ENCODE measurements around the gene ACAD8.

The ACAD8 gene

DNA sequence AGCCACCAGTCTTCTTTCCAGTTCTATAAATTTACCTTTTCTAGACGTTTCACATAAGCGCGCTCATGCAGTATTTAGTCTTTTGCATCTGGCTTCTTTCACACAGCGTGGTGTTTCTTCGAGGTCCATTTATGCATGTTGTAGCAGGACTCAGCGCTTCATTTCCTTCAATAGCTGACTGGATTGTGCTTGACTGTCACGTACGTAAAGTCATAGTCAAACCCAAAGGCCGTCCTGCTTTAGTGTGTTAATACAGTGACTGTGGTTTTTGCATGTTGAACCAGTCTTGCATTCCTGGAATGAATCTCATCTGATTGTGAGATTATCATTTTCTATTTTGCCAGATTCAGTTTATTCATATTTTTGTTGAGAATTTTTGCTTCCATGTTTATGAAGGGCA, 41.3 kb downstream of the ACAD8 start:
- DNase-seq (ENCODE audit: low read depth): no peak
- H3K4me3 ChIP-seq (replicated peaks; ENCODE audit: low read depth, low read length): no peak overlapping the region
- TF ChIP-seq, protein P1, sequence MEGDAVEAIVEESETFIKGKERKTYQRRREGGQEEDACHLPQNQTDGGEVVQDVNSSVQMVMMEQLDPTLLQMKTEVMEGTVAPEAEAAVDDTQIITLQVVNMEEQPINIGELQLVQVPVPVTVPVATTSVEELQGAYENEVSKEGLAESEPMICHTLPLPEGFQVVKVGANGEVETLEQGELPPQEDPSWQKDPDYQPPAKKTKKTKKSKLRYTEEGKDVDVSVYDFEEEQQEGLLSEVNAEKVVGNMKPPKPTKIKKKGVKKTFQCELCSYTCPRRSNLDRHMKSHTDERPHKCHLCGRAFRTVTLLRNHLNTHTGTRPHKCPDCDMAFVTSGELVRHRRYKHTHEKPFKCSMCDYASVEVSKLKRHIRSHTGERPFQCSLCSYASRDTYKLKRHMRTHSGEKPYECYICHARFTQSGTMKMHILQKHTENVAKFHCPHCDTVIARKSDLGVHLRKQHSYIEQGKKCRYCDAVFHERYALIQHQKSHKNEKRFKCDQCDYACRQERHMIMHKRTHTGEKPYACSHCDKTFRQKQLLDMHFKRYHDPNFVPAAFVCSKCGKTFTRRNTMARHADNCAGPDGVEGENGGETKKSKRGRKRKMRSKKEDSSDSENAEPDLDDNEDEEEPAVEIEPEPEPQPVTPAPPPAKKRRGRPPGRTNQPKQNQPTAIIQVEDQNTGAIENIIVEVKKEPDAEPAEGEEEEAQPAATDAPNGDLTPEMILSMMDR (IDR thresholded peaks at IDR 0.05; ENCODE audit: low read length, missing control alignments): no peak

DNA sequence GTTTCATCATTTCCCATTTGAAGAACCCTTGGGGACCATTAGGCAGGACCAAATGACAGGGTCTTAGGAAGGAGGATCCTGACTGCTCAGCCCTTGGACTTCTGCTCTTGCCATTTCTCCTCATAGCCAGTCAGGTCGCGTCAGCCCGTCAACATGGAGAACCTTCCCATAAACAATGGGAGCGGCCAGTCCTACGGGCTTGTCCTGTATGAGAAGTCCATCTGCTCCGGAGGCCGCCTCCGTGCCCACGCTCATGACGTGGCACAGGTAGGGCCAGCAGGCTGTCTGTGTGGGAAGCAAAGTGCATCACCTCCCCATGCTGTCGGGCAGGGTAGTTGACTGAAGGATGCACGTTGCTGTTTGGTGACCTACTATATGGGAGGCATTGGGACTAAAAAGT, 58.9 kb downstream of the ACAD8 start:
- DNase-seq (ENCODE audit: low read depth): no peak
- H3K4me3 ChIP-seq (replicated peaks; ENCODE audit: low read depth, low read length): no peak overlapping the region
- TF ChIP-seq, protein P1 (IDR thresholded peaks at IDR 0.05; ENCODE audit: low read length, missing control alignments): no peak

DNA sequence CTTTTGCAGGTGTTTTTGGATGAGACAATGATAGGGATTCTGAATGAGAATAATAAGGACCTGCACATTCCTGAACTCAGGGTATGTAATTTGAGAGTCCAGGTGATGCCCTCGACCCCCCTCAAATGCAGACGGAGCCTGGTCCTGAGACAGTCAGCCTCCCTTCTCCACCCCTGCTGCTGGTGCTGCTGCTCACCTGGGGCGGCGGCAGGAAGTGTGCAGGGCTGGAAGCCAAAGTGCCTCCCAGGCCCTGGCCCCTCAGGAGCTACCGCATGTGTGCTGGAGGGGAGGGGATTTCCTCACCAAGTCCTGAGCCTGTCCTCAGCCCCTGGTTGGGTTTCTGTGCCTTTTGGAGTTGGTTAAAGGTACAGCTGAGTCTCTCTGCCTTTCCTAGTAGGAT, 59.4 kb downstream of the ACAD8 start:
- DNase-seq (ENCODE audit: low read depth): no peak
- TF ChIP-seq, protein P1 (IDR thresholded peaks at IDR 0.05; ENCODE audit: low read length, missing control alignments): no peak
- H3K4me3 ChIP-seq (replicated peaks; ENCODE audit: low read depth, low read length): no peak overlapping the region

DNA sequence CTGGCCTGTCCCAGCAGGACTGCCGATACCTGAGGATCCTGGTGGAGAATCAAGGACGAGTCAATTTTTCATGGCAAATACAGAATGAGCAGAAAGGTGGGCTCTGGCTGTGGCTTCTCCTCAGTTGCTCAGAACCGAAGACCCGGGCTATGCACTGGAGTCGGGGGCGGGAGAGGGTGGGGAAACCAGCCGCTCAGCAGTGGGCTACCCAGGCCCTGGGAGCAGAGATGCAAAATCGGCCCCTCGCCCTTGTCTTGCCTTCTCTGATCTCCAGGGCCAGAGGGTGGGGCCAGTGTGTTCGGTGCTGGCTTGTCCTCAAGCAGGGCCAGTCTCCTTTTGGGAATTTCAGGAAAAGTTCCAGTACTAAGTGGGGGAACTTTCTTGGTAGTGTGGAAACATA, 60.0 kb downstream of the ACAD8 start:
- H3K4me3 ChIP-seq (replicated peaks; ENCODE audit: low read depth, low read length): no peak overlapping the region
- TF ChIP-seq, protein P1 (IDR thresholded peaks at IDR 0.05; ENCODE audit: low read length, missing control alignments): no peak
- no peak for DNase-seq (ENCODE audit: low read depth)

DNA sequence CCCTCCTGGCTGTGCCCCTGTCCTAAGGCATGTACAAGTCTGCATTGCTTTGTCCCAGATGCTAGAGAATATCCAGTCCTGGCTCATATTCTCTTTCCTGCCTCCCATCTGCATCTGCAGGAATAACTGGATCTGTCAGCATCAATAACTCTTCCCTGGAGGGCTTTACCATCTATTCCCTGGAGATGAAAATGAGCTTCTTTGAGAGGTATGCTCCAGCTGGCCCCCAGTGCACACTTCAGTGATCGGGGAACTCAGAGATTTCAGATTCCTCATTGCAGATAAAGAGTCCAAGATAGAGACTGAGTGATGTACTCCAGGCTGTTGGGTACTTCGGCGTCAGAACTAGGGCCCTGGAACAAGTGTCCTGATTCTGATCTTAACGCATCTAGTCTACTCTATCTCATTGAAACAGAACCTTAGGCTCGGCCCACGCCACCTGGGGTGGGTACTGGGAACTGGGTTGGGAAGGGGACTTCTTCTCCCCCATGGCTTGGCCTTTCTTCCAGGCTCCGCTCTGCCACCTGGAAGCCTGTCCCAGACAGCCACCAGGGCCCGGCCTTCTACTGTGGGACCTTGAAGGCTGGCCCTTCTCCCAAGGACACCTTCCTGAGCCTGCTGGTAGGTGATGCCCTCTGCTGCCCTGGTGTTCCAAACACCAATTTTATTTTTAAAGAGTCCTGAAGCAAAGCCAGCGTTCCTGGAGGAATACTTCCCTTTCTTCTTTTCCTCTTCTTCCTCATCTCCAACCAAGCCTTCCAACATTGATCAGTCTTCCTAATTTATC, 60.6 kb downstream of the ACAD8 start:
- DNase-seq (ENCODE audit: low read depth): no peak
- TF ChIP-seq, protein P1 (IDR thresholded peaks at IDR 0.05; ENCODE audit: low read length, missing control alignments): no peak
- no peak overlapping the region for H3K4me3 ChIP-seq (replicated peaks; ENCODE audit: low read depth, low read length)

All from fibroblast of pulmonary artery (primary cell).